Calu3 (cell line): Measurements from ENCODE around the gene IL17B. TPM values are rescaled to one million over a fixed set of nuclear protein-coding genes. Genes with fewer than 3 reads are reported as not detected.

Experiments
- BruUV-seq: library from RNA; stranded (reverse); fragments of 400-500 nt; replicated peaks from 2 replicates; lab custom pipeline; 2021; lab: Mats Ljungman, UMichigan
- CTCF ChIA-PET: fragments of 300-600 bp; sonication (Branson Sonifier 250); formaldehyde crosslinking; loops from one replicate; lab custom pipeline; 2022; ENCODE audit warnings: antibody characterized with exemption; lab: Charles Lee
- DNase-seq: peaks from one replicate; pipeline ENCODE4 v3.0.0; 2022
- H3K27ac Mint-ChIP-seq: one replicate; pipeline ENCODE4 v1.8.0; 2022; ENCODE audit warnings: mixed read lengths; ENCODE audit not compliant: unreplicated experiment
- H3K27me3 Mint-ChIP-seq: one replicate; pipeline ENCODE4 v1.8.0; 2022; ENCODE audit warnings: mixed read lengths; ENCODE audit not compliant: unreplicated experiment
- H3K36me3 Mint-ChIP-seq: one replicate; pipeline ENCODE4 v1.8.0; 2022; ENCODE audit warnings: mild to moderate bottlenecking, moderate library complexity, mixed read lengths; ENCODE audit not compliant: insufficient read depth, unreplicated experiment
- H3K4me1 Mint-ChIP-seq: one replicate; pipeline ENCODE4 v1.8.0; 2022; ENCODE audit warnings: mild to moderate bottlenecking, low read depth, mixed read lengths; ENCODE audit not compliant: unreplicated experiment
- H3K4me3 Mint-ChIP-seq: one replicate; pipeline ENCODE4 v1.8.0; 2022; ENCODE audit warnings: mild to moderate bottlenecking, low read depth, moderate library complexity, mixed read lengths; ENCODE audit not compliant: unreplicated experiment
- H3K9me3 Mint-ChIP-seq: one replicate; pipeline ENCODE4 v1.8.0; 2022; ENCODE audit warnings: low read depth, mixed read lengths; ENCODE audit not compliant: unreplicated experiment
- CTCF ChIP-seq: fragments of 200-600 bp; IDR thresholded peaks from one replicate; pipeline ENCODE4 v1.8.0; 2022; ENCODE audit warnings: antibody characterized with exemption; ENCODE audit not compliant: unreplicated experiment
- intact Hi-C: fragments of 100-400 bp; cut with micrococcal nuclease; formaldehyde crosslinking; loops from one replicate; pipeline ENCODE4 v1.10.0; 2022; ENCODE audit not compliant: unreplicated experiment
- total RNA-seq: library from RNA; stranded (reverse); gene quantifications from 2 replicates; pipeline ENCODE4 v1.2.3, GENCODE V29; 2022

Gene IL17B
- total RNA-seq, 1 experiment from 2014 or later = not detected

GRCh38 chr5:149363936-149364335, 15.2 kb downstream of the IL17B start:
- CTCF ChIA-PET = no interaction called here
- no TSS peak for BruUV-seq
- intact Hi-C loops = no loop called here
- H3K9me3 Mint-ChIP-seq = no peaks in the 10 kb centered on the region
- no peak overlapping the region for H3K27ac Mint-ChIP-seq
- no peak for DNase-seq
- H3K36me3 Mint-ChIP-seq = peaks cover 10% of the 10 kb centered on the region
- no peak for TF ChIP-seq CTCF
- H3K4me3 Mint-ChIP-seq = no peak overlapping the region
- no peaks in the 10 kb centered on the region for H3K27me3 Mint-ChIP-seq
- peaks cover 8% of the 10 kb centered on the region for H3K4me1 Mint-ChIP-seq

GRCh38 chr5:149363358-149363757, 15.7 kb downstream of the IL17B start:
- no peaks in the 10 kb centered on the region for H3K27me3 Mint-ChIP-seq
- intact Hi-C loops = no loop called here
- no peak for DNase-seq
- H3K4me1 Mint-ChIP-seq = peaks cover 8% of the 10 kb centered on the region
- peaks cover 13% of the 10 kb centered on the region for H3K36me3 Mint-ChIP-seq
- H3K9me3 Mint-ChIP-seq = no peaks in the 10 kb centered on the region
- no TSS peak for BruUV-seq
- no peak overlapping the region for H3K27ac Mint-ChIP-seq
- CTCF ChIA-PET = no interaction called here
- no peak for TF ChIP-seq CTCF
- no peak overlapping the region for H3K4me3 Mint-ChIP-seq

GRCh38 chr5:149362541-149362940, 16.6 kb downstream of the IL17B start:
- Mint-ChIP-seq H3K36me3 (peaks cover 22% of the 10 kb centered on the region), H3K27me3 (no peaks in the 10 kb centered on the region), H3K4me3 (no peak overlapping the region), H3K27ac (no peak overlapping the region), H3K4me1 (peaks cover 8% of the 10 kb centered on the region), H3K9me3 (no peaks in the 10 kb centered on the region)
- no peak for TF ChIP-seq CTCF
- no TSS peak for BruUV-seq
- CTCF ChIA-PET = no interaction called here
- intact Hi-C loops = no loop called here
- no peak for DNase-seq

- no TSS peak for BruUV-seq
- H3K4me3 Mint-ChIP-seq = peak overlapping the region; percentile 27
- no peak for DNase-seq
- no peaks in the 10 kb centered on the region for H3K4me1 Mint-ChIP-seq
- H3K27me3 Mint-ChIP-seq = no peaks in the 10 kb centered on the region
- H3K9me3 Mint-ChIP-seq = no peaks in the 10 kb centered on the region
- CTCF ChIA-PET = interaction anchor here (0.8 kb wide), 1 partner anchor 43 kb away, joined by 3 read pairs; no protein-coding TSS in a partner anchor
- H3K27ac Mint-ChIP-seq = no peak overlapping the region
- no peak for TF ChIP-seq CTCF
- intact Hi-C loops = no loop called here
- peaks cover 31% of the 10 kb centered on the region for H3K36me3 Mint-ChIP-seq
These were observed 18.8 kb downstream of the IL17B start for GRCh38 chr5:149360272-149360671.
